Activated T-helper 9 cell treated with anti-CD3 and anti-CD28 coated beads, Interleukin-2, amount 50 U/mL, for 16 hours (primary cell): ENCODE results near the gene CCL1.

Source experiments
- DNase-seq: peaks from one replicate; pipeline ENCODE4 v3.0.0-alpha.2; 2020; ENCODE audit warnings: low read depth

CCL1 gene

GRCh38 chr17:34382621-34383124 is 19.6 kb upstream of the CCL1 start:
- no peak for DNase-seq

GRCh38 chr17:34379868-34380267 is 16.8 kb upstream of the CCL1 start:
- no peak for DNase-seq

DNA sequence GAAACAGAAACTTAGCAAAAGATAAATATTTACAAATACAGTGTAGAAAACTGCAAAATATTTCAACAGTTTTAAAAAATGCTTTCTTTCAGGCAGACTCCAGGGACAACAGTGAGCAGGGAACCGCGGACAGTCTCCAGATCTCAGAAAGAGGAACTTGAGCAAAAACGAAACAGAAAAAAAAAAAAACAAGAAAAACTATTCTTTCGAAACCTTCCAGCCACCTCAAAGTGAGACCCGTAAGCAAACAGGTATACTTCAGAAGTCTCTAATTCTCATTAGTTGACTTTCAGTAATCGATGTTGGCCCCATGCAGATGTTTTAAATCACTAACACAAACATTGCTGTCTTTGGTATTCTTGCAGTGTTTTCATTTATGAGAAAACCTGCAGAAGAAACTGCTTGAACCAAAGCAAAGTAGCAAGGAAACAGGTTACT is 15.7 kb upstream of the CCL1 start:
- DNase-seq, result no peak

- no peak for DNase-seq
These were observed 14.2 kb upstream of the CCL1 start for GRCh38 chr17:34377078-34377823.

DNA sequence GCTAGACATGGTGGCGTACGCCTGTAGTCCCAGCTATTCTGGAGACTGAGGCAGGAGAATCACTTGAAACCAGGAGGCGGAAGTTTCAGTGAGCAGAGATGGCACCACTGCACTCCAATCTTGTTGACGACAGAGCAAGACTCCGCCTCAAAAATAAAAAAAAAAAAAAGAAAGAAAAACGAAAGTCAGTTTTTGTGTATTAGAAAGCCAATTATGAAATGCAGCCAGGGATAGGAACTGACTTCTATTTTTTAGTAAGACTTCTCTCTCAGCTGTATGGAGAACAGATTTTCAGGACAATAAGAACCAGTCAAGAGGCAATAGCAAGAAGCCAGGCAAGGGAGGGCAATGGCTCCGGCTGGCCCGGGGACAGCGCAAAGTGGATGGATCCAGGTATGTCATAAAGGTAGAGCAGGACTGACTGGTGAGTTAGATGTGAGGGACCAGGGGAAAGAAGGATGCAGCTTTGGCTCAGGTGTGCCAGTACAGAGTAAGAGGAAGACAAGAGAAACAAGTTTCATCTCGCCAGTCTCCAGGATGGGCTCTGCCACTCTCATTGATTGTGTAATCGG is 12.5 kb upstream of the CCL1 start:
- DNase-seq, result no peak

- no peak for DNase-seq
These were observed 11.4 kb upstream of the CCL1 start for GRCh38 chr17:34374457-34374856.

- no peak for DNase-seq
These were observed 8.5 kb upstream of the CCL1 start for GRCh38 chr17:34371405-34372100.

GRCh38 chr17:34370997-34371395 is 8.0 kb upstream of the CCL1 start:
- no peak for DNase-seq

DNA sequence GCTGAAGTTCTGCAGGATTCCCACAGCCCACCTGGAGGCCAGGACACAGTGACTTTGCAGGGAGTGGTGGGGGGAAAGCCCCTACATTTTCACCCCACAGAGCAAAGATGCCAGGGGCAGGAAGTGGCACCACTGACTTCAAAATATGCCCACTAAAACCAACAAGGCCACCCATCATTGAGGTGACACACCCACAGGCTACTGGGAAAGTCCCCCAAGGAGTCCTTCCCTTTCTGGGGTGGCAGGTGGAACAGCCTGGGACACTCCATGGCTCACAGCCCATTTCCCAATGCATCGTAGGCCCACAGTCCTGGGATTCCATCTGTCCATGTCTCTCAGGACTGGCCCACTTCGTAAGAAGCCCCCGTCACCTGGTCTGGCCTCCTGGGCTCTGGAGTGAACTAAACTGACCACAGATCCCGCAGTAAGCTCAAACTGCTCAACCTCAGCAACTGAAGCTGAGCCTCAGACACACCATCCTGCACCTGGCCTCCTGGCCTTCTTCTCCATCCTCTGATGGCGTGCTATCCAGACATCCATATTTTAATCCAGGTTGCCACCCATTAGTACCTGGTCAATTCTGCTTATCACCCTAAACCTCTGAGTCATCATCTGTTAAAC is 7.5 kb upstream of the CCL1 start:
- DNase-seq, result no peak

DNA sequence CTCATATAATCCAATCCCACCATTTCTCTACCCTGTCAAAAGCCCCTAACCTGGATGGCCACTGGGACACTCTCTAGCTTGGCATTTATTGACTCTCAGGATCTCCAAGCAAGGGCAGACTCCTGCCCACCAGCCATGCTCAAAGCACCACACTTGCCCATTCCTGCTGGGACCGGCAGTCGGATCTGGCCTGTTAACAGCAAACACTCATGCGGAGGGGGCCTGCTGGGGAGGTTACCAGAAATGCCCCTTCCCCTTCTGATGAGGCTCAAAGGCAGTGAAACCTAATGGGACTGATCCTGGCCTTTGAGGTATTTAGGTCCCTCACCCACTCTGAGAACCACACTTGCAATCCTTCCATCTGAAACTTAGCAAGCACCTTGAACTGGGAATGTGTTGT is 6.5 kb upstream of the CCL1 start:
- DNase-seq, result no peak

GRCh38 chr17:34368946-34369500 is 6.0 kb upstream of the CCL1 start:
- DNase-seq, result no peak

GRCh38 chr17:34368196-34368945 is 5.3 kb upstream of the CCL1 start:
- DNase-seq, result no peak

- no peak for DNase-seq
These were observed 4.6 kb upstream of the CCL1 start for GRCh38 chr17:34367486-34368195.

DNA sequence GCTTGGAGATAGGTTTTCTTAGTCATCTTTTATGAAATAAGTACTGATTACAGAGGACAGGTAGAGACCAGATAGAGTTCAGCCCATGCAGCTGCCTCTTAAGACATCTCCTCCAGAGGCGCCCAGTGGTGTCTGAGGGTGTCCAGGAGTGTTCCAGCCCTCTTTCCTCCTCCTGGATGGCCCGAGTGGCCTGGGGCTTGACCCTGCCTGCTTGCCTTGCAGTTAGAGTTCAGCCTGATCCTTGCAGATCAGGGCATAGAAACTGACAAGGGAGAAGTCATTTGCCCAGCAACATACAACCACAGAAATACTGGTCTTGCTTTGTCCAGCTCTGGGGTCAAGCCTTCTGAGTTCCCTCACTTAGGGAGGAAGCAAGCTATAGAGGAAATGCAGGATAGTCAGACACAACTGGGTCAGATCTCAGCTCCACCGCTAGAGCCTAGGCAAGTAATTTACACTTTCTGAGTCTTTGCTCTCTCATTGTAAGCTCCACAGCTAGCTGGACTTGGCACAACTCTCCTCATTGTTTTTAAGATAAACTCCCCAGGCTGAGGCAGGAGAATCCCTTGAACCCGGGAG is 3.6 kb upstream of the CCL1 start:
- DNase-seq, result no peak

- no peak for DNase-seq
These were observed 3.0 kb upstream of the CCL1 start for GRCh38 chr17:34366010-34366409.

GRCh38 chr17:34365340-34365739 is 2.3 kb upstream of the CCL1 start:
- DNase-seq, result no peak

- DNase-seq, result no peak
These were observed 1.7 kb upstream of the CCL1 start for GRCh38 chr17:34364751-34365150.

- peak; percentile 12 for DNase-seq
These were observed 1.5 kb downstream of the CCL1 start for GRCh38 chr17:34361478-34362061.

GRCh38 chr17:34360601-34361270 is 2.3 kb downstream of the CCL1 start:
- DNase-seq, result no peak

- DNase-seq, result no peak
These were observed 4.4 kb downstream of the CCL1 start for GRCh38 chr17:34358631-34359030.
